Measurements from ENCODE around the gene DNHD1. TPM values are rescaled to one million over a fixed set of nuclear protein-coding genes. Genes with fewer than 3 reads are reported as not detected.

Gene DNHD1
- total and polyA plus RNA-seq, 9 of the 15 experiments (the other 6 are each of a cell fraction or from before 2014, with no cell fraction given): 0.82 to 9.7 (median 3.8) TPM

DNA sequence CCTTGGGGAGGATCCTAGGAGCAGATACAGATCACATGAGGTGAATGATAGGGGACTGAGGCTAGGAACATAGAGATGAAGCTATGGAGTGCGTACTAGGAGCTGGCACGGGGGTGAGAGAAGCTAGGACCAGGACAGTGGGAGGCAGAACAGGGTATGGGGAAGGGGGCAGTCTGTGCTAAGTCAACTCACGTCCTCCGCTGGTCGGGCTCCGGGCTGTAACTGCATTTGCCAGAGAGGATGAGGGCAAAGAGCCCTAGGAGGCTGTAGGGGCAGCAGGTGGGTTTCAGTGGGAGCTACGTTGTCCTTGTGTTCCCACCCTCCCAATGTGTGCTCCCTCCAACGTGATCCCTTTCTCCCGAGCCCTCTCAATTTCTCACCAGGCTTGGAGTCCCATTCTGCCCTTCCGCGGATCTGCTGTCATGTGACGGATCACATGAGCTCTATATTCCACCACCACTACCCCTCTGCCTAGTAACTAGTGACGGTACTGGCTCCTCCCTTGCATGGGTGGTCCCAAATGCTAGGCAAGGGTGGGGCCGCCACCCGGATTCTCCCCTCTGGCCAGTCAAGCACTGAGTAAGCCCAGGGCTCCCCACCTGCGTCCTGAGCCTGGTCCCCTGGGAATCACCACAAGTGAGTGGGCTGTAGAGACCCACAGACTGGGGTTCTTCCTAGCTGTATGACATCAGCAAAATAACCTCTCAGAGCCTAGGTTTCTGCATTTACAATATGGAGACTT is 122.1 kb downstream of the DNHD1 start, which contains the start of gene TPP1 (continued):
- 0 out of 2 replicates have a peak, but pooled peaks have one; percentile 27 for TF ChIP-seq PML (IDR thresholded peaks at IDR 0.05; ENCODE audit: low read length)
- TF ChIP-seq ZNF699 (CRISPR knock-in tag; IDR thresholded peaks at IDR 0.05; ENCODE audit: insufficient replicate concordance): no peak
- TF ChIP-seq FOXA3 (CRISPR knock-in tag; conservative IDR thresholded peaks at IDR 0.05 in 1 of 2, IDR thresholded peaks at IDR 0.05 in 1 of 2): no peak
- TF ChIP-seq RNF2 (IDR thresholded peaks at IDR 0.05): no peak
- TF ChIP-seq ZNF134 (CRISPR knock-in tag; conservative IDR thresholded peaks at IDR 0.05): no peak
- no peak for TF ChIP-seq MCM3 (IDR thresholded peaks at IDR 0.05)
- TF ChIP-seq ZNF75A (CRISPR knock-in tag; IDR thresholded peaks at IDR 0.05): no peak
- no peak for TF ChIP-seq ZKSCAN3 (CRISPR knock-in tag; IDR thresholded peaks at IDR 0.05)
- TF ChIP-seq HNRNPL (IDR thresholded peaks at IDR 0.05; ENCODE audit: low read depth, low read length): no peak
- TF ChIP-seq, protein P1, sequence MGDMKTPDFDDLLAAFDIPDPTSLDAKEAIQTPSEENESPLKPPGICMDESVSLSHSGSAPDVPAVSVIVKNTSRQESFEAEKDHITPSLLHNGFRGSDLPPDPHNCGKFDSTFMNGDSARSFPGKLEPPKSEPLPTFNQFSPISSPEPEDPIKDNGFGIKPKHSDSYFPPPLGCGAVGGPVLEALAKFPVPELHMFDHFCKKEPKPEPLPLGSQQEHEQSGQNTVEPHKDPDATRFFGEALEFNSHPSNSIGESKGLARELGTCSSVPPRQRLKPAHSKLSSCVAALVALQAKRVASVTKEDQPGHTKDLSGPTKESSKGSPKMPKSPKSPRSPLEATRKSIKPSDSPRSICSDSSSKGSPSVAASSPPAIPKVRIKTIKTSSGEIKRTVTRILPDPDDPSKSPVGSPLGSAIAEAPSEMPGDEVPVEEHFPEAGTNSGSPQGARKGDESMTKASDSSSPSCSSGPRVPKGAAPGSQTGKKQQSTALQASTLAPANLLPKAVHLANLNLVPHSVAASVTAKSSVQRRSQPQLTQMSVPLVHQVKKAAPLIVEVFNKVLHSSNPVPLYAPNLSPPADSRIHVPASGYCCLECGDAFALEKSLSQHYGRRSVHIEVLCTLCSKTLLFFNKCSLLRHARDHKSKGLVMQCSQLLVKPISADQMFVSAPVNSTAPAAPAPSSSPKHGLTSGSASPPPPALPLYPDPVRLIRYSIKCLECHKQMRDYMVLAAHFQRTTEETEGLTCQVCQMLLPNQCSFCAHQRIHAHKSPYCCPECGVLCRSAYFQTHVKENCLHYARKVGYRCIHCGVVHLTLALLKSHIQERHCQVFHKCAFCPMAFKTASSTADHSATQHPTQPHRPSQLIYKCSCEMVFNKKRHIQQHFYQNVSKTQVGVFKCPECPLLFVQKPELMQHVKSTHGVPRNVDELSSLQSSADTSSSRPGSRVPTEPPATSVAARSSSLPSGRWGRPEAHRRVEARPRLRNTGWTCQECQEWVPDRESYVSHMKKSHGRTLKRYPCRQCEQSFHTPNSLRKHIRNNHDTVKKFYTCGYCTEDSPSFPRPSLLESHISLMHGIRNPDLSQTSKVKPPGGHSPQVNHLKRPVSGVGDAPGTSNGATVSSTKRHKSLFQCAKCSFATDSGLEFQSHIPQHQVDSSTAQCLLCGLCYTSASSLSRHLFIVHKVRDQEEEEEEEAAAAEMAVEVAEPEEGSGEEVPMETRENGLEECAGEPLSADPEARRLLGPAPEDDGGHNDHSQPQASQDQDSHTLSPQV (IDR thresholded peaks at IDR 0.05): no peak
- no peak for TF ChIP-seq ZNF444 (CRISPR knock-in tag; IDR thresholded peaks at IDR 0.05)
- no peak for TF ChIP-seq ARID2 (IDR thresholded peaks at IDR 0.05)
- TF ChIP-seq, protein P2, sequence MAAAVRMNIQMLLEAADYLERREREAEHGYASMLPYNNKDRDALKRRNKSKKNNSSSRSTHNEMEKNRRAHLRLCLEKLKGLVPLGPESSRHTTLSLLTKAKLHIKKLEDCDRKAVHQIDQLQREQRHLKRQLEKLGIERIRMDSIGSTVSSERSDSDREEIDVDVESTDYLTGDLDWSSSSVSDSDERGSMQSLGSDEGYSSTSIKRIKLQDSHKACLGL (CRISPR knock-in tag; IDR thresholded peaks at IDR 0.05; ENCODE audit: borderline replicate concordance, poor library complexity, severe bottlenecking): no peak
- TF ChIP-seq NFATC3 (IDR thresholded peaks at IDR 0.05): no peak
- no peak for TF ChIP-seq FIP1L1 (IDR thresholded peaks at IDR 0.05; ENCODE audit: low read depth, low read length, poor library complexity, severe bottlenecking)
- no peak for TF ChIP-seq ZNF668 (CRISPR knock-in tag; IDR thresholded peaks at IDR 0.05)
